Neural progenitor cell (in vitro differentiated cells): ENCODE measurements around the gene SWAP70. TPM values are rescaled to one million over a fixed set of nuclear protein-coding genes. Genes with fewer than 3 reads are reported as not detected.
"Not testable (repeated sequence)": the region's sequence is repeated elsewhere in the genome, so short reads cannot be mapped to it uniquely, and the experiment has no call there.

Source experiments
- DNase-seq: peaks from one replicate; pipeline ENCODE4 v3.0.0-alpha.2; 2016; ENCODE audit warnings: low spot score
- H2AFZ ChIP-seq: fragments of 200-600 bp; sonication (generic); replicated peaks from 2 replicates; pipeline ENCODE4 v1.6.1; 2016; ENCODE audit warnings: antibody characterized with exemption
- H3F3A ChIP-seq: fragments of 200-600 bp; sonication (generic); 2 replicates; pipeline ENCODE4 v1.6.1; 2016; ENCODE audit warnings: antibody characterized with exemption, low read depth
- H3K27ac ChIP-seq: fragments of 200-600 bp; sonication (generic); 2 replicates; pipeline ENCODE4 v1.5.1; 2016; ENCODE audit warnings: mild to moderate bottlenecking
- H3K27me3 ChIP-seq: fragments of 200-600 bp; sonication (generic); 2 replicates; pipeline ENCODE4 v1.6.1; 2016; ENCODE audit warnings: mild to moderate bottlenecking, moderate library complexity
- H3K36me3 ChIP-seq: fragments of 200-600 bp; sonication (generic); 2 replicates; pipeline ENCODE4 v1.5.1; 2016
- H3K4me1 ChIP-seq: fragments of 200-600 bp; sonication (generic); 2 replicates; pipeline ENCODE4 v1.6.1; 2016; ENCODE audit warnings: mixed run types
- H3K4me2 ChIP-seq: fragments of 200-600 bp; sonication (generic); 2 replicates; pipeline ENCODE4 v1.6.1; 2016
- H3K4me3 ChIP-seq: fragments of 200-600 bp; sonication (generic); 2 replicates; pipeline ENCODE4 v1.5.1; 2016
- H3K79me2 ChIP-seq: fragments of 200-600 bp; sonication (generic); 2 replicates; pipeline ENCODE4 v1.6.1; 2016; ENCODE audit warnings: low read depth
- H3K9ac ChIP-seq: fragments of 200-600 bp; sonication (generic); 2 replicates; pipeline ENCODE4 v1.6.1; 2016
- H3K9me3 ChIP-seq: fragments of 200-600 bp; sonication (generic); 2 replicates; pipeline ENCODE4 v1.5.1; 2016; ENCODE audit warnings: low read depth
- H4K20me1 ChIP-seq: fragments of 200-600 bp; sonication (generic); 2 replicates; pipeline ENCODE4 v1.6.1; 2016; ENCODE audit warnings: low read depth
- H3K27ac Mint-ChIP-seq: 3 replicates; pipeline ENCODE4 v1.8.0; 2021; ENCODE audit warnings: mixed read lengths
- H3K27me3 Mint-ChIP-seq: 2 replicates; pipeline ENCODE4 v1.8.0; 2022; ENCODE audit warnings: low read depth, mild to moderate bottlenecking, inconsistent platforms, moderate library complexity, mixed read lengths; ENCODE audit not compliant: insufficient read depth
- H3K36me3 Mint-ChIP-seq: 3 replicates; pipeline ENCODE4 v1.8.0; 2021; ENCODE audit warnings: mixed read lengths
- H3K4me1 Mint-ChIP-seq: 3 replicates; pipeline ENCODE4 v1.8.0; 2021; ENCODE audit warnings: mixed read lengths
- H3K4me3 Mint-ChIP-seq: 3 replicates; pipeline ENCODE4 v1.8.0; 2021; ENCODE audit warnings: mild to moderate bottlenecking, moderate library complexity, mixed read lengths
- H3K9me3 Mint-ChIP-seq: 3 replicates; pipeline ENCODE4 v1.8.0; 2020; ENCODE audit warnings: mixed read lengths
- EZH2 ChIP-seq: fragments of 200-600 bp; sonication (generic); IDR thresholded peaks from 2 replicates; pipeline ENCODE4 v1.6.1; 2017; ENCODE audit warnings: antibody characterized with exemption, mild to moderate bottlenecking, moderate library complexity
- EZH2phosphoT487 ChIP-seq: fragments of 200-600 bp; sonication (generic); IDR thresholded peaks from 2 replicates; pipeline ENCODE4 v1.6.1; 2017; ENCODE audit warnings: antibody characterized with exemption
- total RNA-seq: library from RNA; depleted of rRNA; stranded (reverse); fragments of >200 nt; gene quantifications from 2 replicates; pipeline ENCODE4 v1.2.3, GENCODE V29; 2015; ENCODE audit warnings: low replicate concordance
- TF ChIP-seq, protein P1 (sequence below): fragments of 200-600 bp; sonication (generic); IDR thresholded peaks from 2 replicates; pipeline ENCODE4 v1.5.1; 2017; ENCODE audit warnings: antibody characterized with exemption, mild to moderate bottlenecking

The SWAP70 gene
- total RNA-seq, 1 donor from 2014 or later = 25.5 TPM

DNA sequence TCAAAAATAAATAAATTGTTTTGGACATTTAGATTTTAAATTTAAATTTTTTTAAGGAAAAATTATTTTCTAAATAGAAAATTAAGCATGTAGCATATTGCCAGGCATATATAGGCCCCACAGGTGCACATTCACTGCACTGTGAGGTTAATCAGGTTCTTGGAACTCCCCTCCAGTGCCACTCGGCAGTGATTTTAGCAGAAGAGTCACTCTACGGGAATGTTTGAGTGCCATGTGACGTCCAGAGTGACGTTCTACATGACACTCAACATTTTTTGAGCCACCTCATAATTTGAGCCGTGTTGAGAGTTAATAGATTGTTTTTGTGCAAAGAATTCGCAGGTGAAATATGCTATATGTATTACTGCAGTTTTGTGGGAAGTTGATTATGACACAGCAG, 77.4 kb downstream of the SWAP70 start:
- Histone ChIP-seq H4K20me1 (no peaks in the 10 kb centered on the region), H3F3A (no peaks in the 10 kb centered on the region), H3K27ac (no peak overlapping the region), H3K9ac (no peak overlapping the region), H3K36me3 (no peaks in the 10 kb centered on the region), H3K27me3 (no peaks in the 10 kb centered on the region), H2AFZ (no peak overlapping the region), H3K79me2 (no peaks in the 10 kb centered on the region), H3K9me3 (no peaks in the 10 kb centered on the region), H3K4me3 (no peak overlapping the region), H3K4me2 (no peak overlapping the region), H3K4me1 (no peaks in the 10 kb centered on the region)
- Mint-ChIP-seq H3K9me3 (peaks cover 10% of the 10 kb centered on the region), H3K27ac (no peak overlapping the region), H3K4me1 (no peaks in the 10 kb centered on the region), H3K27me3 (no peaks in the 10 kb centered on the region), H3K36me3 (peaks cover 39% of the 10 kb centered on the region), H3K4me3 (no peak overlapping the region)
- no peak for DNase-seq
- TF ChIP-seq EZH2 = no peak
- TF ChIP-seq, protein P1, sequence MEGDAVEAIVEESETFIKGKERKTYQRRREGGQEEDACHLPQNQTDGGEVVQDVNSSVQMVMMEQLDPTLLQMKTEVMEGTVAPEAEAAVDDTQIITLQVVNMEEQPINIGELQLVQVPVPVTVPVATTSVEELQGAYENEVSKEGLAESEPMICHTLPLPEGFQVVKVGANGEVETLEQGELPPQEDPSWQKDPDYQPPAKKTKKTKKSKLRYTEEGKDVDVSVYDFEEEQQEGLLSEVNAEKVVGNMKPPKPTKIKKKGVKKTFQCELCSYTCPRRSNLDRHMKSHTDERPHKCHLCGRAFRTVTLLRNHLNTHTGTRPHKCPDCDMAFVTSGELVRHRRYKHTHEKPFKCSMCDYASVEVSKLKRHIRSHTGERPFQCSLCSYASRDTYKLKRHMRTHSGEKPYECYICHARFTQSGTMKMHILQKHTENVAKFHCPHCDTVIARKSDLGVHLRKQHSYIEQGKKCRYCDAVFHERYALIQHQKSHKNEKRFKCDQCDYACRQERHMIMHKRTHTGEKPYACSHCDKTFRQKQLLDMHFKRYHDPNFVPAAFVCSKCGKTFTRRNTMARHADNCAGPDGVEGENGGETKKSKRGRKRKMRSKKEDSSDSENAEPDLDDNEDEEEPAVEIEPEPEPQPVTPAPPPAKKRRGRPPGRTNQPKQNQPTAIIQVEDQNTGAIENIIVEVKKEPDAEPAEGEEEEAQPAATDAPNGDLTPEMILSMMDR = no peak
- TF ChIP-seq EZH2phosphoT487 = no peak

DNA sequence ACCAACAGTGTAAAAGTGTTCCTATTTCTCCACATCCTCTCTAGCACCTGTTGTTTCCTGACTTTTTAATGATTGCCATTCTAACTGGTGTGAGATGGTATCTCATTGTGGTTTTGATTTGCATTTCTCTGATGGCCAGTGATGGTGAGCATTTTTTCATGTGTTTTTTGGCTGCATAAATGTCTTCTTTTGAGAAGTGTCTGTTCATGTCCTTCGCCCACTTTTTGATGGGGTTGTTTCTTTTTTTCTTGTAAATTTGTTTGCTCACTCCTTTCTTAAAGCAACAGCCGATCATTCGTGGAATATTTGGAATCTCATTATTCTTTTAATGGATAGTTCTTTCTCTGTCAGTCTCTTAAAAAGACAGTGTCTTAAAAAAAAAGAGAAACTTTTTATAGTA, 79.6 kb downstream of the SWAP70 start:
- H3F3A ChIP-seq, H3K9me3 ChIP-seq, H3K79me2 ChIP-seq, H3K4me1 Mint-ChIP-seq, H2AFZ ChIP-seq, DNase-seq, H3K4me1 ChIP-seq, H3K4me3 ChIP-seq, H3K9ac ChIP-seq, H3K27ac ChIP-seq, H3K9me3 Mint-ChIP-seq, H4K20me1 ChIP-seq, H3K36me3 ChIP-seq, H3K4me3 Mint-ChIP-seq, H3K27me3 ChIP-seq, H3K4me2 ChIP-seq, H3K27ac Mint-ChIP-seq, H3K27me3 Mint-ChIP-seq: not testable (repeated sequence)
- peaks cover 32% of the 10 kb centered on the region for H3K36me3 Mint-ChIP-seq

- no peak overlapping the region for H3K4me2 ChIP-seq
- no peak overlapping the region for H3K4me3 ChIP-seq
- H3K27me3 ChIP-seq = no peaks in the 10 kb centered on the region
- no peak overlapping the region for H3K27ac ChIP-seq
- no peak overlapping the region for H3K9ac ChIP-seq
- no peaks in the 10 kb centered on the region for H3F3A ChIP-seq
- H3K36me3 Mint-ChIP-seq = peaks cover 25% of the 10 kb centered on the region
- peaks cover 2% of the 10 kb centered on the region for H3K27me3 Mint-ChIP-seq
- H3K4me3 Mint-ChIP-seq = no peak overlapping the region
- H3K4me1 ChIP-seq = peaks cover 3% of the 10 kb centered on the region
- no peak for DNase-seq
- H2AFZ ChIP-seq = no peak overlapping the region
- peaks cover 2% of the 10 kb centered on the region for H3K9me3 Mint-ChIP-seq
- no peaks in the 10 kb centered on the region for H3K9me3 ChIP-seq
- TF ChIP-seq, protein P1 = no peak
- TF ChIP-seq EZH2 (no peak), EZH2phosphoT487 (no peak)
- H3K4me1 Mint-ChIP-seq = peaks cover 10% of the 10 kb centered on the region
- H4K20me1 ChIP-seq = no peaks in the 10 kb centered on the region
- no peaks in the 10 kb centered on the region for H3K79me2 ChIP-seq
- H3K36me3 ChIP-seq = no peaks in the 10 kb centered on the region
- H3K27ac Mint-ChIP-seq = no peak overlapping the region
Measured at GRCh38 chr11:9745411-9746211, 81.7 kb downstream of the SWAP70 start.

GRCh38 chr11:9747229-9747628, 83.4 kb downstream of the SWAP70 start:
- Histone ChIP-seq H3K9me3 (no peaks in the 10 kb centered on the region), H3K27ac (no peak overlapping the region), H3K27me3 (no peaks in the 10 kb centered on the region), H3K4me3 (no peak overlapping the region), H3K9ac (no peak overlapping the region), H4K20me1 (no peaks in the 10 kb centered on the region), H3K4me1 (peaks cover 3% of the 10 kb centered on the region), H3K79me2 (no peaks in the 10 kb centered on the region), H3K4me2 (no peak overlapping the region), H3F3A (no peaks in the 10 kb centered on the region), H3K36me3 (no peaks in the 10 kb centered on the region), H2AFZ (no peak overlapping the region)
- Mint-ChIP-seq H3K27ac (no peak overlapping the region), H3K4me1 (peaks cover 10% of the 10 kb centered on the region), H3K4me3 (no peak overlapping the region), H3K36me3 (peaks cover 14% of the 10 kb centered on the region), H3K27me3 (peaks cover 2% of the 10 kb centered on the region), H3K9me3 (peaks cover 2% of the 10 kb centered on the region)
- DNase-seq = no peak
- TF ChIP-seq EZH2 (no peak), EZH2phosphoT487 (no peak)
- TF ChIP-seq, protein P1 = no peak
